Loucy (cell line): Measurements from ENCODE around the gene ACAP2.
"Not testable (repeated sequence)": the region's sequence is repeated elsewhere in the genome, so short reads cannot be mapped to it uniquely, and the experiment has no call there.

Experiments used
- H2AFZ ChIP-seq: fragments of 200-600 bp; sonication (generic); 2 replicates; pipeline ENCODE4 v1.6.0; 2016; ENCODE audit warnings: antibody characterized with exemption, mild to moderate bottlenecking, low read length, moderate library complexity
- H3F3A ChIP-seq: fragments of 200-600 bp; 2 replicates; pipeline ENCODE4 v1.6.0; 2016; ENCODE audit warnings: antibody characterized with exemption, low read depth, mild to moderate bottlenecking
- H3K27me3 ChIP-seq: fragments of 200-600 bp; sonication (generic); 2 replicates; pipeline ENCODE4 v1.6.1; 2014; ENCODE audit warnings: low read length, mild to moderate bottlenecking; ENCODE audit not compliant: insufficient read depth, poor library complexity, severe bottlenecking
- H3K36me3 ChIP-seq: fragments of 200-600 bp; sonication (generic); 2 replicates; pipeline ENCODE4 v1.6.1; 2016; ENCODE audit warnings: low read length; ENCODE audit not compliant: insufficient read depth
- H3K4me1 ChIP-seq: fragments of 200-600 bp; sonication (generic); 2 replicates; pipeline ENCODE4 v1.5.1; 2014; ENCODE audit warnings: low read length, mild to moderate bottlenecking; ENCODE audit not compliant: insufficient read depth, poor library complexity, severe bottlenecking
- H3K4me2 ChIP-seq: fragments of 200-600 bp; sonication (generic); 2 replicates; pipeline ENCODE4 v1.6.0; 2014; ENCODE audit warnings: antibody characterized with exemption, low read length, low read depth, mild to moderate bottlenecking; ENCODE audit not compliant: poor library complexity, severe bottlenecking
- H3K4me3 ChIP-seq: fragments of 200-600 bp; sonication (generic); 2 replicates; pipeline ENCODE4 v1.5.1; 2014; ENCODE audit warnings: low read length, mild to moderate bottlenecking, mixed read lengths; ENCODE audit not compliant: poor library complexity, severe bottlenecking
- H3K79me2 ChIP-seq: fragments of 200-600 bp; sonication (generic); 2 replicates; pipeline ENCODE4 v1.6.1; 2014; ENCODE audit warnings: low read length; ENCODE audit not compliant: insufficient read depth
- H3K9ac ChIP-seq: fragments of 200-600 bp; sonication (generic); 2 replicates; pipeline ENCODE4 v1.6.0; 2014; ENCODE audit warnings: mild to moderate bottlenecking, low read depth, low read length, moderate library complexity; ENCODE audit not compliant: poor library complexity, severe bottlenecking
- H3K9me2 ChIP-seq: fragments of 200-600 bp; sonication (generic); replicated peaks from 2 replicates; pipeline ENCODE4 v1.6.1; 2016; ENCODE audit warnings: low read depth, low read length, mixed read lengths
- H3K9me3 ChIP-seq: fragments of 200-600 bp; sonication (generic); 2 replicates; pipeline ENCODE4 v1.6.1; 2014; ENCODE audit warnings: mild to moderate bottlenecking, antibody characterized with exemption, low read length, low read depth; ENCODE audit not compliant: insufficient read depth
- H4K20me1 ChIP-seq: fragments of 200-600 bp; sonication (generic); 2 replicates; pipeline ENCODE4 v1.6.0; 2014; ENCODE audit warnings: antibody characterized with exemption, low read length, mild to moderate bottlenecking; ENCODE audit not compliant: insufficient read depth, poor library complexity, severe bottlenecking
- CTCF ChIP-seq: fragments of 200-600 bp; sonication (generic); conservative IDR thresholded peaks from 2 replicates; pipeline ENCODE4 v1.5.1; 2014; ENCODE audit warnings: mild to moderate bottlenecking, antibody characterized with exemption, low read length
- EZH2phosphoT487 ChIP-seq: fragments of 200-600 bp; IDR thresholded peaks from 2 replicates; pipeline ENCODE4 v1.6.1; 2018; ENCODE audit warnings: antibody characterized with exemption, mild to moderate bottlenecking, moderate library complexity, borderline replicate concordance

Gene ACAP2

DNA sequence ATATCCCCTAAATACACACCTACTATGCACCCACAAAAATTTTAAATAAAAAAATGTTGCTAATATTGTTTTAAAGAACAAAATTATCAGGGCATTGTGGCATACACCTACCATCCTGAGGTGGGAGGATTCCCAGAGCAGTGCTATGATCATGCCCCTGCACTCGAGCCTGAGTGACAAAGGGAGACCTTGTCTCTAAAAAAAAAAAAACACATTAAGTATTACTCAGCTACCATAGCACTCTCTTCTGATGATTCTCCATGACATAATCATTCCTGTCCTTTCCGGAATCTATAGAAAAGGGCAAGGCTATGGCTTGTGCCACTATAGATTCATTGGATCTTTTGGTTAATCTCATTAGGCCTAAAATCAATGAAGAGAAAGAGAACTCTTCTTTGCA is 77.4 kb downstream of the ACAP2 start:
- Histone ChIP-seq H3K79me2 (peaks cover 10% of the 10 kb centered on the region; the same call in 1 of the 2 replicates), H3K9me3 (no peaks in the 10 kb centered on the region), H3F3A (no peaks in the 10 kb centered on the region), H2AFZ (no peak overlapping the region), H3K4me1 (no peaks in the 10 kb centered on the region), H3K27me3 (no peaks in the 10 kb centered on the region), H4K20me1 (no peaks in the 10 kb centered on the region), H3K36me3 (peaks cover 17% of the 10 kb centered on the region; the same call in 1 of the 2 replicates), H3K4me3 (no peak overlapping the region), H3K9me2 (no peaks in the 10 kb centered on the region), H3K4me2 (no peak overlapping the region), H3K9ac (no peak overlapping the region)
- TF ChIP-seq EZH2phosphoT487 (no peak), CTCF (no peak)

- not testable (repeated sequence) for H3K9me3 ChIP-seq, H3K4me2 ChIP-seq, H3F3A ChIP-seq, H4K20me1 ChIP-seq, H3K9me2 ChIP-seq, H3K36me3 ChIP-seq, H2AFZ ChIP-seq, H3K9ac ChIP-seq, H3K27me3 ChIP-seq, H3K4me1 ChIP-seq, H3K4me3 ChIP-seq
- H3K79me2 ChIP-seq: peaks cover 26% of the 10 kb centered on the region
These were observed 85.0 kb downstream of the ACAP2 start for GRCh38 chr3:195357797-195358196.

DNA sequence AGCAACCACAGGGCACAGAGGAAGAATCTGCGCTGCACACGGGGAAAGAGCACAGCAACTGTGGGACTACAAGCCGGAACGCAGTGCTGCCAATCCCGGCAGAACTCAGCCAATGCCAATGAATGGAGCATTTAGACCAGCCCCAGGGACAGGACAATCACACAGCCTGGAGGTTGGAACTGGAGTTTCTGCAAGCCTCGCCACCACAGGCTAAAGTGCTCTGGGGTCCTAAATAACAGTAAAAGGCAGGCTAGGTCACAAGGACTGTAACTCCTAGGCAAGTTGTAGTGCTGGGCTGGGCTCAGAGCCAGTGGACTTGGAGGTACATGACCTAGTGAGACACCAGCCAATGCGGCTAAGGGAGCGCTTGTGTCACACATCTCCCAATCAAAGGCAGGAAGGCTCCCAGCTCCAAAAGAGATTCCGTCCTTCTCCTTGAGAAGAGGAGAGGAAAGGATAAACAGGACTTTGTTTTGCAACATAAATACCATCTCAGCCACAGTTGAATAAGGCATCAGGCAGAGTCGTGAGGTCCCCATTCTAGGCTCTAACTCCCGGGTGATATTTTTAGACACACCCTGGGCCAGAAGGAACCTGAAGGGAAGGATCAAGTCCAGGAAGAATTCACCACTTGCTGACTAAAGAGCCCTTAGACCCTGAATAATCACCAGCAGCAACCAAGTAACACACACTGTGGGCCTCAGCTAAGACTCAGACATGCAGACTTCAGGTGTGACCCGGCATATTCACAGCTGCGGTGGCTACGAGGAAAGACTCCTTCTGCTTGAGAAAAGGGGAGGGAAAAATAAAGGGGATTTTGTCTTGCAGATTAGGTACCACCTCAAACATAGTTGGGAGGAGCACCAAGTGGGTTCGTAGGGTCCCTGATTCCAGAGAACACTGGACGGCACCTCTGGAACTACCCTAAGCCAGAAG is 86.4 kb downstream of the ACAP2 start:
- TF ChIP-seq CTCF: no peak
- TF ChIP-seq EZH2phosphoT487: no peak
- Histone ChIP-seq H3F3A (no peaks in the 10 kb centered on the region), H3K4me3 (no peak overlapping the region), H3K4me2 (no peak overlapping the region), H2AFZ (no peak overlapping the region), H4K20me1 (peaks cover 8% of the 10 kb centered on the region), H3K9ac (no peak overlapping the region), H3K27me3 (no peaks in the 10 kb centered on the region), H3K79me2 (peaks cover 22% of the 10 kb centered on the region), H3K9me2 (no peaks in the 10 kb centered on the region), H3K4me1 (no peaks in the 10 kb centered on the region), H3K9me3 (no peaks in the 10 kb centered on the region), H3K36me3 (peaks cover 10% of the 10 kb centered on the region; the same call in 1 of the 2 replicates)

DNA sequence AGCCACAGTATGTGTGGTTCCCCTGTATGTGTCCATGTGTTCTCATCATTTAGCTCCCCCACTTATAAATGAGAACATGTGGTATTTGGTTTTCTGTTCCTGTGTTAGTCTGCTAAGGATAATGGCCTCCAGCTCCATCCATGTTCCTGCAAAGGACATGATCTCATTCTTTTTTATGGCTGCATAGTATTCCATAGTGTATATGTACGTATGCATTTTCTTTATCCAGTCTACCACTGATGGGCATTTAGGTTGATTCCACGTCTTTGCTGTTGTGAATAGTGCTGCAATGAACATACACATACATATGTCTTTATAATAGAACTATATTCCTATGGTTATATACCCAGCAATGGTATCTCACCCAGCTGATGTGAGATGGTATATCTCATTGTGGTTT is 88.8 kb downstream of the ACAP2 start:
- not testable (repeated sequence) for H4K20me1 ChIP-seq, H3K9me3 ChIP-seq, H3K27me3 ChIP-seq, H3K9ac ChIP-seq, H3F3A ChIP-seq, H2AFZ ChIP-seq, H3K36me3 ChIP-seq, H3K9me2 ChIP-seq, H3K4me3 ChIP-seq, H3K4me2 ChIP-seq, H3K4me1 ChIP-seq
- H3K79me2 ChIP-seq: peaks cover 11% of the 10 kb centered on the region
